ENCODE results near the gene FCHO1. TPM values are rescaled to one million over a fixed set of nuclear protein-coding genes. Genes with fewer than 3 reads are reported as not detected.

FCHO1 gene
- total and polyA plus RNA-seq, 2 experiments from 2014 or later = 18.5 to 42.3 TPM

DNA sequence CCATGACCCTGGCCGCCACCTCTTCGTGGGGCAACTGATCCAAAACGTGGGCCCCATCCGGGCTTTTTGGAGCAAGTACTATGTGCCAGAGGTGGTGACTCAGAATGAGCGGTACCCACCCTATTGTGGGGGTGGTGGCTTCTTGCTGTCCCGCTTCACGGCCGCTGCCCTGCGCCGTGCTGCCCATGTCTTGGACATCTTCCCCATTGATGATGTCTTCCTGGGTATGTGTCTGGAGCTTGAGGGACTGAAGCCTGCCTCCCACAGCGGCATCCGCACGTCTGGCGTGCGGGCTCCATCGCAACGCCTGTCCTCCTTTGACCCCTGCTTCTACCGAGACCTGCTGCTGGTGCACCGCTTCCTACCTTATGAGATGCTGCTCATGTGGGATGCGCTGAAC, 60.4 kb downstream of the FCHO1 start:
- ATAC-seq (no peak), DNase-seq (ENCODE audit: low spot score) (no peak)
- no peaks in the 10 kb centered on the region for H3K36me3 ChIP-seq (ENCODE audit: insufficient read depth)
- no peaks in the 10 kb centered on the region for H3K79me2 ChIP-seq (replicated peaks; ENCODE audit: insufficient read depth)
- no peaks in the 10 kb centered on the region for H3K27me3 ChIP-seq (ENCODE audit: insufficient read depth)
- no peaks in the 10 kb centered on the region for H3K9me2 ChIP-seq (ENCODE audit: insufficient read depth)
- Mint-ChIP-seq H3K36me3 (ENCODE audit: low read depth) (no peaks in the 10 kb centered on the region), H3K27me3 (ENCODE audit: insufficient read depth, low read depth, poor library complexity) (peaks cover 5% of the 10 kb centered on the region), H3K9me3 (no peaks in the 10 kb centered on the region), H3K4me3 (no peak overlapping the region), H3K4me1 (no peaks in the 10 kb centered on the region), H3K27ac (no peak overlapping the region)
- no peaks in the 10 kb centered on the region for H3F3A ChIP-seq (replicated peaks; ENCODE audit: low read depth)
- TF ChIP-seq STAT1 (IDR thresholded peaks at IDR 0.05; ENCODE audit: unreplicated experiment) (no peak), ZNF331 (CRISPR knock-in tag; IDR thresholded peaks at IDR 0.05; ENCODE audit: low read depth) (no peak), EZH2phosphoT487 (IDR thresholded peaks at IDR 0.05; ENCODE audit: unreplicated experiment) (no peak), JUNB (IDR thresholded peaks at IDR 0.05; ENCODE audit: unreplicated experiment) (no peak), CREB1 (CRISPR knock-in tag; IDR thresholded peaks at IDR 0.05; ENCODE audit: low read depth) (no peak), EZH2 (IDR thresholded peaks at IDR 0.05; ENCODE audit: low read depth, unreplicated experiment) (no peak), NANOG (IDR thresholded peaks at IDR 0.05; ENCODE audit: borderline replicate concordance) (no peak), POLR2AphosphoS5 (IDR thresholded peaks at IDR 0.05; ENCODE audit: low read depth) (no peak), ZNF114 (CRISPR knock-in tag; IDR thresholded peaks at IDR 0.05) (no peak)
- TF ChIP-seq, protein P1, sequence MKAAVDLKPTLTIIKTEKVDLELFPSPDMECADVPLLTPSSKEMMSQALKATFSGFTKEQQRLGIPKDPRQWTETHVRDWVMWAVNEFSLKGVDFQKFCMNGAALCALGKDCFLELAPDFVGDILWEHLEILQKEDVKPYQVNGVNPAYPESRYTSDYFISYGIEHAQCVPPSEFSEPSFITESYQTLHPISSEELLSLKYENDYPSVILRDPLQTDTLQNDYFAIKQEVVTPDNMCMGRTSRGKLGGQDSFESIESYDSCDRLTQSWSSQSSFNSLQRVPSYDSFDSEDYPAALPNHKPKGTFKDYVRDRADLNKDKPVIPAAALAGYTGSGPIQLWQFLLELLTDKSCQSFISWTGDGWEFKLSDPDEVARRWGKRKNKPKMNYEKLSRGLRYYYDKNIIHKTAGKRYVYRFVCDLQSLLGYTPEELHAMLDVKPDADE (IDR thresholded peaks at IDR 0.05) = no peak
- TF ChIP-seq, protein P2, sequence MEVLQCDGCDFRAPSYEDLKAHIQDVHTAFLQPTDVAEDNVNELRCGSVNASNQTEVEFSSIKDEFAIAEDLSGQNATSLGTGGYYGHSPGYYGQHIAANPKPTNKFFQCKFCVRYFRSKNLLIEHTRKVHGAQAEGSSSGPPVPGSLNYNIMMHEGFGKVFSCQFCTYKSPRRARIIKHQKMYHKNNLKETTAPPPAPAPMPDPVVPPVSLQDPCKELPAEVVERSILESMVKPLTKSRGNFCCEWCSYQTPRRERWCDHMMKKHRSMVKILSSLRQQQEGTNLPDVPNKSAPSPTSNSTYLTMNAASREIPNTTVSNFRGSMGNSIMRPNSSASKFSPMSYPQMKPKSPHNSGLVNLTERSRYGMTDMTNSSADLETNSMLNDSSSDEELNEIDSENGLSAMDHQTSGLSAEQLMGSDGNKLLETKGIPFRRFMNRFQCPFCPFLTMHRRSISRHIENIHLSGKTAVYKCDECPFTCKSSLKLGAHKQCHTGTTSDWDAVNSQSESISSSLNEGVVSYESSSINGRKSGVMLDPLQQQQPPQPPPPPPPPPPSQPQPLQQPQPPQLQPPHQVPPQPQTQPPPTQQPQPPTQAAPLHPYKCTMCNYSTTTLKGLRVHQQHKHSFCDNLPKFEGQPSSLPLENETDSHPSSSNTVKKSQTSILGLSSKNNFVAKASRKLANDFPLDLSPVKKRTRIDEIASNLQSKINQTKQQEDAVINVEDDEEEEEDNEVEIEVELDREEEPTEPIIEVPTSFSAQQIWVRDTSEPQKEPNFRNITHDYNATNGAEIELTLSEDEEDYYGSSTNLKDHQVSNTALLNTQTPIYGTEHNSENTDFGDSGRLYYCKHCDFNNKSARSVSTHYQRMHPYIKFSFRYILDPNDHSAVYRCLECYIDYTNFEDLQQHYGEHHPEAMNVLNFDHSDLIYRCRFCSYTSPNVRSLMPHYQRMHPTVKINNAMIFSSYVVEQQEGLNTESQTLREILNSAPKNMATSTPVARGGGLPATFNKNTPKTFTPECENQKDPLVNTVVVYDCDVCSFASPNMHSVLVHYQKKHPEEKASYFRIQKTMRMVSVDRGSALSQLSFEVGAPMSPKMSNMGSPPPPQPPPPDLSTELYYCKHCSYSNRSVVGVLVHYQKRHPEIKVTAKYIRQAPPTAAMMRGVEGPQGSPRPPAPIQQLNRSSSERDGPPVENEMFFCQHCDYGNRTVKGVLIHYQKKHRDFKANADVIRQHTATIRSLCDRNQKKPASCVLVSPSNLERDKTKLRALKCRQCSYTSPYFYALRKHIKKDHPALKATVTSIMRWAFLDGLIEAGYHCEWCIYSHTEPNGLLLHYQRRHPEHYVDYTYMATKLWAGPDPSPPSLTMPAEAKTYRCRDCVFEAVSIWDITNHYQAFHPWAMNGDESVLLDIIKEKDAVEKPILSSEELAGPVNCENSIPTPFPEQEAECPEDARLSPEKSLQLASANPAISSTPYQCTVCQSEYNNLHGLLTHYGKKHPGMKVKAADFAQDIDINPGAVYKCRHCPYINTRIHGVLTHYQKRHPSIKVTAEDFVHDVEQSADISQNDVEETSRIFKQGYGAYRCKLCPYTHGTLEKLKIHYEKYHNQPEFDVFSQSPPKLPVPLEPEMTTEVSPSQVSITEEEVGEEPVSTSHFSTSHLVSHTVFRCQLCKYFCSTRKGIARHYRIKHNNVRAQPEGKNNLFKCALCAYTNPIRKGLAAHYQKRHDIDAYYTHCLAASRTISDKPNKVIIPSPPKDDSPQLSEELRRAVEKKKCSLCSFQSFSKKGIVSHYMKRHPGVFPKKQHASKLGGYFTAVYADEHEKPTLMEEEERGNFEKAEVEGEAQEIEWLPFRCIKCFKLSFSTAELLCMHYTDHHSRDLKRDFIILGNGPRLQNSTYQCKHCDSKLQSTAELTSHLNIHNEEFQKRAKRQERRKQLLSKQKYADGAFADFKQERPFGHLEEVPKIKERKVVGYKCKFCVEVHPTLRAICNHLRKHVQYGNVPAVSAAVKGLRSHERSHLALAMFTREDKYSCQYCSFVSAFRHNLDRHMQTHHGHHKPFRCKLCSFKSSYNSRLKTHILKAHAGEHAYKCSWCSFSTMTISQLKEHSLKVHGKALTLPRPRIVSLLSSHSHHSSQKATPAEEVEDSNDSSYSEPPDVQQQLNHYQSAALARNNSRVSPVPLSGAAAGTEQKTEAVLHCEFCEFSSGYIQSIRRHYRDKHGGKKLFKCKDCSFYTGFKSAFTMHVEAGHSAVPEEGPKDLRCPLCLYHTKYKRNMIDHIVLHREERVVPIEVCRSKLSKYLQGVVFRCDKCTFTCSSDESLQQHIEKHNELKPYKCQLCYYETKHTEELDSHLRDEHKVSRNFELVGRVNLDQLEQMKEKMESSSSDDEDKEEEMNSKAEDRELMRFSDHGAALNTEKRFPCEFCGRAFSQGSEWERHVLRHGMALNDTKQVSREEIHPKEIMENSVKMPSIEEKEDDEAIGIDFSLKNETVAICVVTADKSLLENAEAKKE (CRISPR knock-in tag; IDR thresholded peaks at IDR 0.05) = no peak
- TF ChIP-seq, protein P3, sequence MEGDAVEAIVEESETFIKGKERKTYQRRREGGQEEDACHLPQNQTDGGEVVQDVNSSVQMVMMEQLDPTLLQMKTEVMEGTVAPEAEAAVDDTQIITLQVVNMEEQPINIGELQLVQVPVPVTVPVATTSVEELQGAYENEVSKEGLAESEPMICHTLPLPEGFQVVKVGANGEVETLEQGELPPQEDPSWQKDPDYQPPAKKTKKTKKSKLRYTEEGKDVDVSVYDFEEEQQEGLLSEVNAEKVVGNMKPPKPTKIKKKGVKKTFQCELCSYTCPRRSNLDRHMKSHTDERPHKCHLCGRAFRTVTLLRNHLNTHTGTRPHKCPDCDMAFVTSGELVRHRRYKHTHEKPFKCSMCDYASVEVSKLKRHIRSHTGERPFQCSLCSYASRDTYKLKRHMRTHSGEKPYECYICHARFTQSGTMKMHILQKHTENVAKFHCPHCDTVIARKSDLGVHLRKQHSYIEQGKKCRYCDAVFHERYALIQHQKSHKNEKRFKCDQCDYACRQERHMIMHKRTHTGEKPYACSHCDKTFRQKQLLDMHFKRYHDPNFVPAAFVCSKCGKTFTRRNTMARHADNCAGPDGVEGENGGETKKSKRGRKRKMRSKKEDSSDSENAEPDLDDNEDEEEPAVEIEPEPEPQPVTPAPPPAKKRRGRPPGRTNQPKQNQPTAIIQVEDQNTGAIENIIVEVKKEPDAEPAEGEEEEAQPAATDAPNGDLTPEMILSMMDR (conservative IDR thresholded peaks at IDR 0.05; ENCODE audit: low read depth in 2 of 2) = no peak
- TF ChIP-seq, protein P4, sequence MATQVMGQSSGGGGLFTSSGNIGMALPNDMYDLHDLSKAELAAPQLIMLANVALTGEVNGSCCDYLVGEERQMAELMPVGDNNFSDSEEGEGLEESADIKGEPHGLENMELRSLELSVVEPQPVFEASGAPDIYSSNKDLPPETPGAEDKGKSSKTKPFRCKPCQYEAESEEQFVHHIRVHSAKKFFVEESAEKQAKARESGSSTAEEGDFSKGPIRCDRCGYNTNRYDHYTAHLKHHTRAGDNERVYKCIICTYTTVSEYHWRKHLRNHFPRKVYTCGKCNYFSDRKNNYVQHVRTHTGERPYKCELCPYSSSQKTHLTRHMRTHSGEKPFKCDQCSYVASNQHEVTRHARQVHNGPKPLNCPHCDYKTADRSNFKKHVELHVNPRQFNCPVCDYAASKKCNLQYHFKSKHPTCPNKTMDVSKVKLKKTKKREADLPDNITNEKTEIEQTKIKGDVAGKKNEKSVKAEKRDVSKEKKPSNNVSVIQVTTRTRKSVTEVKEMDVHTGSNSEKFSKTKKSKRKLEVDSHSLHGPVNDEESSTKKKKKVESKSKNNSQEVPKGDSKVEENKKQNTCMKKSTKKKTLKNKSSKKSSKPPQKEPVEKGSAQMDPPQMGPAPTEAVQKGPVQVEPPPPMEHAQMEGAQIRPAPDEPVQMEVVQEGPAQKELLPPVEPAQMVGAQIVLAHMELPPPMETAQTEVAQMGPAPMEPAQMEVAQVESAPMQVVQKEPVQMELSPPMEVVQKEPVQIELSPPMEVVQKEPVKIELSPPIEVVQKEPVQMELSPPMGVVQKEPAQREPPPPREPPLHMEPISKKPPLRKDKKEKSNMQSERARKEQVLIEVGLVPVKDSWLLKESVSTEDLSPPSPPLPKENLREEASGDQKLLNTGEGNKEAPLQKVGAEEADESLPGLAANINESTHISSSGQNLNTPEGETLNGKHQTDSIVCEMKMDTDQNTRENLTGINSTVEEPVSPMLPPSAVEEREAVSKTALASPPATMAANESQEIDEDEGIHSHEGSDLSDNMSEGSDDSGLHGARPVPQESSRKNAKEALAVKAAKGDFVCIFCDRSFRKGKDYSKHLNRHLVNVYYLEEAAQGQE (IDR thresholded peaks at IDR 0.05; ENCODE audit: unreplicated experiment) = no peak
- H3K4me3 ChIP-seq = no peak overlapping the region
- H3K4me1 ChIP-seq (ENCODE audit: insufficient read depth) = no peaks in the 10 kb centered on the region
- no peak overlapping the region for H3K4me2 ChIP-seq
- H4K20me1 ChIP-seq (replicated peaks; ENCODE audit: insufficient read depth) = no peaks in the 10 kb centered on the region
- no peak overlapping the region for H3K27ac ChIP-seq (ENCODE audit: low read depth)
- H2AFZ ChIP-seq = no peak overlapping the region

All from GM23338 (cell line).